Neural progenitor cell (in vitro differentiated cells): Measurements from ENCODE around the gene STARD8.

Source experiments
- CTCF ChIP-seq: fragments of 200-600 bp; sonication (generic); IDR thresholded peaks from 2 replicates; pipeline ENCODE4 v1.5.1; 2017; ENCODE audit warnings: antibody characterized with exemption, mild to moderate bottlenecking
- EZH2 ChIP-seq: fragments of 200-600 bp; sonication (generic); IDR thresholded peaks from 2 replicates; pipeline ENCODE4 v1.6.1; 2017; ENCODE audit warnings: antibody characterized with exemption, mild to moderate bottlenecking, moderate library complexity

- TF ChIP-seq CTCF (no peak), EZH2 (no peak)
These were observed 45.2 kb downstream of the STARD8 start for GRCh38 chrX:68692651-68693050.
